ENCODE results near the gene ORMDL1.

Gene ORMDL1

GRCh38 chr2:189783927-189784867 lies at the start of gene ORMDL1, which contains the start of gene PMS1:
Gene ORMDL1, minus strand, starts transcription at chr2:189784339. Its CDS starts 1,744 bp downstream, at chr2:189782595.
Gene PMS1, plus strand, starts transcription at chr2:189784450. Its CDS starts 7,360 bp downstream, at chr2:189791810.
- peak; percentile 93 for DNase-seq (ENCODE audit: low spot score)

GRCh38 chr2:189830510-189830909 lies 46.4 kb upstream of the ORMDL1 start:
- DNase-seq (ENCODE audit: low spot score): no peak

GRCh38 chr2:189829102-189829833 lies 45.1 kb upstream of the ORMDL1 start:
- no peak for DNase-seq (ENCODE audit: low spot score)

- no peak for DNase-seq (ENCODE audit: low spot score)
Observed at GRCh38 chr2:189826039-189826438, 41.9 kb upstream of the ORMDL1 start.

GRCh38 chr2:189824694-189825396 lies 40.7 kb upstream of the ORMDL1 start:
- no peak for DNase-seq (ENCODE audit: low spot score)

GRCh38 chr2:189821953-189822748 lies 38.0 kb upstream of the ORMDL1 start:
- DNase-seq (ENCODE audit: low spot score): no peak

- DNase-seq (ENCODE audit: low spot score): no peak
Observed at GRCh38 chr2:189819297-189819704, 35.2 kb upstream of the ORMDL1 start.

GRCh38 chr2:189818249-189819038 lies 34.3 kb upstream of the ORMDL1 start:
- DNase-seq (ENCODE audit: low spot score): no peak

- no peak for DNase-seq (ENCODE audit: low spot score)
Observed at GRCh38 chr2:189803431-189803830, 19.3 kb upstream of the ORMDL1 start.

GRCh38 chr2:189802396-189802912 lies 18.3 kb upstream of the ORMDL1 start:
- DNase-seq (ENCODE audit: low spot score): no peak

- no peak for DNase-seq (ENCODE audit: low spot score)
Observed at GRCh38 chr2:189799531-189799930, 15.4 kb upstream of the ORMDL1 start.

GRCh38 chr2:189799030-189799331 lies 14.8 kb upstream of the ORMDL1 start:
- no peak for DNase-seq (ENCODE audit: low spot score)

GRCh38 chr2:189798312-189799029 lies 14.3 kb upstream of the ORMDL1 start:
- DNase-seq (ENCODE audit: low spot score): peak; percentile 35

- no peak for DNase-seq (ENCODE audit: low spot score)
Observed at GRCh38 chr2:189797902-189798301, 13.8 kb upstream of the ORMDL1 start.

GRCh38 chr2:189794310-189794709 lies 10.2 kb upstream of the ORMDL1 start:
- DNase-seq (ENCODE audit: low spot score): no peak

GRCh38 chr2:189791338-189792042 lies 7.4 kb upstream of the ORMDL1 start:
- DNase-seq (ENCODE audit: low spot score): peak; percentile 73

GRCh38 chr2:189783451-189783926 lies 650 bp downstream of the ORMDL1 start:
- peak; percentile 14 for DNase-seq (ENCODE audit: low spot score)

GRCh38 chr2:189782221-189782671 lies 1.9 kb downstream of the ORMDL1 start:
- no peak for DNase-seq (ENCODE audit: low spot score)

- DNase-seq (ENCODE audit: low spot score): no peak
Observed at GRCh38 chr2:189772212-189772611, 11.9 kb downstream of the ORMDL1 start.
